Sigmoid colon (tissue), 7 donors: ENCODE data around the gene CSNK1A1. TPM values are rescaled to one million over a fixed set of nuclear protein-coding genes. Genes with fewer than 3 reads are reported as not detected.

Source experiments
- DNase-seq: peaks from one replicate; pipeline ENCODE4 v3.0.0-alpha.2; 2019
- H3K27ac ChIP-seq, 4 donors: fragments of 200-600 bp; sonication (generic); one replicate each; pipeline ENCODE4 v1.5.1; 2016 to 2019; ENCODE audit warnings: mild to moderate bottlenecking in 1 of 4
- H3K27me3 ChIP-seq, 3 donors: fragments of 200-600 bp; sonication (generic); one replicate each; pipeline ENCODE4 v1.5.1; 2019; ENCODE audit warnings: mild to moderate bottlenecking in 1 of 3
- H3K36me3 ChIP-seq, 4 donors: fragments of 200-600 bp; sonication (generic); one replicate each; pipeline ENCODE4 v1.5.1; 2016 to 2019
- H3K4me1 ChIP-seq, 4 donors: fragments of 200-600 bp; sonication (generic); one replicate each; pipeline ENCODE4 v1.5.1; 2017 to 2019
- H3K4me3 ChIP-seq, 4 donors: fragments of 200-600 bp; sonication (generic); one replicate each; pipeline ENCODE4 v1.5.1; 2017 to 2019; ENCODE audit warnings: mild to moderate bottlenecking in 2 of 4, moderate library complexity in 1 of 4
- H3K9me3 ChIP-seq, 4 donors: fragments of 200-600 bp in 3 of 4; sonication (generic) in 3 of 4; one replicate each; pipeline versions ENCODE4 v1.5.1 to v1.6.1; 2013 to 2019
- CTCF ChIP-seq, 4 experiments: fragments of 450-650 bp in 3 of 4; fragments of 200-600 bp in 1 of 4; IDR thresholded peaks; one replicate each; pipeline ENCODE4 v1.5.1; 2016 to 2019; ENCODE audit warnings: antibody characterized with exemption in 4 of 4, mild to moderate bottlenecking in 3 of 4, moderate library complexity in 2 of 4
- EP300 ChIP-seq, 4 donors: sonication (generic); formaldehyde crosslinking; IDR thresholded peaks; one replicate each; pipeline ENCODE4 v1.6.1; 2017; ENCODE audit warnings: antibody characterized with exemption in 4 of 4
- POLR2A ChIP-seq, 2 donors: fragments of 450-650 bp; IDR thresholded peaks; one replicate each; pipeline ENCODE4 v1.6.1; 2016; ENCODE audit warnings: antibody characterized with exemption in 2 of 2, mild to moderate bottlenecking in 2 of 2, moderate library complexity in 2 of 2
- POLR2AphosphoS5 ChIP-seq, 4 donors: sonication (generic); formaldehyde crosslinking; IDR thresholded peaks; one replicate each; pipeline ENCODE4 v1.6.1; 2017; ENCODE audit warnings: antibody characterized with exemption in 4 of 4
- WGBS, 2 donors: extraction: QIAGEN DNeasy Blood & Tissue Kit; methylation state at CpG; one replicate each; pipeline ENCODE4 v1.1.7; 2013; 5-methylcytosine and 5-hydroxymethylcytosine counted together
- intact Hi-C: fragments of 100-400 bp; cut with DNase I; formaldehyde crosslinking; loops from one replicate; pipeline ENCODE4 v1.15.1; 2023
- polyA plus RNA-seq, 3 donors: library from polyadenylated mRNA; stranded (reverse); fragments of 200-250 nt; gene quantifications; one replicate each; pipeline ENCODE4 v1.2.3, GENCODE V29; 2013
- total RNA-seq, 4 donors: library from RNA; depleted of rRNA; stranded (reverse); fragments of >200 nt; gene quantifications; one replicate each; pipeline ENCODE4 v1.1.0, GENCODE V29; 2016
- donor health status: healthy with polysubstance abuse.
- donor health status: Bipolar disorder and iron deficiency.
- donor health status: healthy.

Gene CSNK1A1
- total and polyA plus RNA-seq, 7 donors = 85.3 to 298 (median 214) TPM

GRCh38 chr5:149578896-149579295 lies 27.7 kb upstream of the CSNK1A1 start:
- TF ChIP-seq CTCF (IDR thresholded peaks at IDR 0.05) (no peak), POLR2A (IDR thresholded peaks at IDR 0.05) (no peak), EP300 (IDR thresholded peaks at IDR 0.05) (no peak), POLR2AphosphoS5 (IDR thresholded peaks at IDR 0.05) (no peak)
- 83 to 90% methylated on average over 5 of the region's 5 CpGs for WGBS, 2 donors
- no peak overlapping the region for H3K27ac ChIP-seq

GRCh38 chr5:149576021-149576420 lies 24.8 kb upstream of the CSNK1A1 start:
- H3K36me3 ChIP-seq = no peaks in the 10 kb centered on the region
- H3K4me3 ChIP-seq = no peak overlapping the region
- WGBS, 2 donors = 60 to 71% methylated on average over 3 of the region's 3 CpGs
- TF ChIP-seq CTCF (IDR thresholded peaks at IDR 0.05) = no peak
- no peak for TF ChIP-seq POLR2A (IDR thresholded peaks at IDR 0.05)
- TF ChIP-seq EP300 (IDR thresholded peaks at IDR 0.05) = no peak
- TF ChIP-seq POLR2AphosphoS5 (IDR thresholded peaks at IDR 0.05) = no peak
- H3K4me1 ChIP-seq = peaks cover 0 to 8% (median 6%) of the 10 kb centered on the region in 4 donors
- no peaks in the 10 kb centered on the region for H3K27me3 ChIP-seq
- H3K27ac ChIP-seq = no peak overlapping the region
- intact Hi-C loops = no loop called here
- no peak for DNase-seq
- no peaks in the 10 kb centered on the region for H3K9me3 ChIP-seq

More at GRCh38 chr5:149578896-149579295, 27.7 kb upstream of the CSNK1A1 start:
- Histone ChIP-seq H3K4me1 (peaks cover 0 to 26% (median 24%) of the 10 kb centered on the region in 4 donors), H3K27me3 (no peaks in the 10 kb centered on the region), H3K36me3 (no peaks in the 10 kb centered on the region), H3K9me3 (no peaks in the 10 kb centered on the region), H3K4me3 (no peak overlapping the region)
- no peak for DNase-seq
- intact Hi-C loops = no loop called here

- Histone ChIP-seq H3K4me1 (no peaks in the 10 kb centered on the region), H3K36me3 (no peaks in the 10 kb centered on the region), H3K9me3 (no peaks in the 10 kb centered on the region), H3K27ac (no peak overlapping the region), H3K27me3 (no peaks in the 10 kb centered on the region), H3K4me3 (no peak overlapping the region)
- TF ChIP-seq POLR2AphosphoS5 (IDR thresholded peaks at IDR 0.05) (no peak), EP300 (IDR thresholded peaks at IDR 0.05) (no peak), CTCF (IDR thresholded peaks at IDR 0.05) (no peak), POLR2A (IDR thresholded peaks at IDR 0.05) (no peak)
- WGBS, 2 donors = 48 to 76% methylated on average over 3 of the region's 3 CpGs
- intact Hi-C loops = no loop called here
- no peak for DNase-seq
Measured at GRCh38 chr5:149575131-149575530, 23.9 kb upstream of the CSNK1A1 start.

- no peak for DNase-seq
- intact Hi-C loops = no loop called here
- no peak overlapping the region for H3K27ac ChIP-seq
- 42 to 83% methylated on average over 4 of the region's 4 CpGs for WGBS, 2 donors
- H3K9me3 ChIP-seq = no peaks in the 10 kb centered on the region
- no peak for TF ChIP-seq POLR2AphosphoS5 (IDR thresholded peaks at IDR 0.05)
- TF ChIP-seq EP300 (IDR thresholded peaks at IDR 0.05) = no peak
- TF ChIP-seq CTCF (IDR thresholded peaks at IDR 0.05) = no peak
- no peak for TF ChIP-seq POLR2A (IDR thresholded peaks at IDR 0.05)
- no peak overlapping the region for H3K4me3 ChIP-seq
- H3K27me3 ChIP-seq = no peaks in the 10 kb centered on the region
- no peaks in the 10 kb centered on the region for H3K4me1 ChIP-seq
- no peaks in the 10 kb centered on the region for H3K36me3 ChIP-seq
Measured at GRCh38 chr5:149572576-149573231, 21.5 kb upstream of the CSNK1A1 start.

GRCh38 chr5:149572170-149572569 lies 20.9 kb upstream of the CSNK1A1 start:
- no peaks in the 10 kb centered on the region for H3K36me3 ChIP-seq
- intact Hi-C loops = no loop called here
- no peak for DNase-seq
- H3K9me3 ChIP-seq = no peaks in the 10 kb centered on the region
- no peaks in the 10 kb centered on the region for H3K27me3 ChIP-seq
- H3K4me3 ChIP-seq = no peak overlapping the region
- no peak overlapping the region for H3K27ac ChIP-seq
- TF ChIP-seq EP300 (IDR thresholded peaks at IDR 0.05) (no peak), POLR2A (IDR thresholded peaks at IDR 0.05) (no peak), POLR2AphosphoS5 (IDR thresholded peaks at IDR 0.05) (no peak), CTCF (IDR thresholded peaks at IDR 0.05) (no peak)
- no peaks in the 10 kb centered on the region for H3K4me1 ChIP-seq
